Astrocyte (in vitro differentiated cells and primary cell): Measurements from ENCODE around the gene CMTM1.

Experiments used
- CTCF ChIP-seq: IDR thresholded peaks from 2 replicates; pipeline ENCODE4 v1.5.1; 2011; ENCODE audit warnings: low read depth, mild to moderate bottlenecking, inconsistent platforms, low read length, moderate library complexity; ENCODE audit not compliant: insufficient read depth
- EZH2 ChIP-seq: IDR thresholded peaks from 2 replicates; pipeline ENCODE4 v1.6.1; 2012; ENCODE audit warnings: mild to moderate bottlenecking, low read length, inconsistent platforms; ENCODE audit not compliant: insufficient read depth

DNA sequence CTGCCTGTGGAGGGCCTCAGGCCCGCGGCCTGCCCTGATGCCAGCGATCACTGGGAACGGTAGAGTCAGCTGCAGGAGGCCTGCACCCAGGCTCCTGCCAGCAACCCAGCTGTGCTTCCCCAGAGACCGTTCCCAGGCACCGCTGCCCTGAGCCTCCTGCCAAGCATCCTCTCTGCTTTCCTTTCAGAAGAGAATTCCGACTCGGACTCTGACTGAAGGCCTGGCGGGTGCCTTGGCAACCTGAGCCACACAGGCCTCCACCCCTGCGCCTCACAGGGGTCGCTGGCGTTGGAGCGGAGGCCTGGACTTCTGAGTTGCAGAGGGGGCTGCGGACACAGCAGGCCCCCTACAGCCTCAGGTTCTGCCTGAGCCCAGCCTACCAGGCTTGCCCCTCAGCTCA, 46.2 kb downstream of the CMTM1 start:
- TF ChIP-seq CTCF (no peak), EZH2 (no peak)
